ENCODE measurements around the gene TCF7L2.

Gene TCF7L2

GRCh38 chr10:112996462-112996861, 46.4 kb downstream of the TCF7L2 start:
- no peak for DNase-seq (ENCODE audit: low read depth in 2 of 2)

DNA sequence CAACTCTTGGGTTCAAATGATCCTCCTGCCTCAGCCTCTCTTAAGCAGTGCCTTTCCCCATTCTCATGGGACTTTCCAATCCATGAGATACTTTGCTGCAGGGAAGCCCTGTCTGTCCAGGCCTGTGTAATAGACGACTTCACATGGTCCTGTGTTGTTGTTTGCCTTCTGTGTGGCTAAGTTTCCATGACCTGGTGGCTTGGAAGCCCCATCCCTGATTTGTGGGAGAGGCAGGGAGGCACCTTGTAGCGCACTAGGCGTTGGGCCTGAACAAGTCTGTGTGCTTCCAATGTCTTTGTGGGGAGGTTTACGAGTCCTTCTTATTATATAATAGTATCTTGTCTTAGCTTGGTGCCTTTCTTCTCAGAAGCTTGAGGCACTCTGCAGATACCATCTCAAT, 49.1 kb downstream of the TCF7L2 start:
- no peak for DNase-seq (ENCODE audit: low read depth in 2 of 2)

DNA sequence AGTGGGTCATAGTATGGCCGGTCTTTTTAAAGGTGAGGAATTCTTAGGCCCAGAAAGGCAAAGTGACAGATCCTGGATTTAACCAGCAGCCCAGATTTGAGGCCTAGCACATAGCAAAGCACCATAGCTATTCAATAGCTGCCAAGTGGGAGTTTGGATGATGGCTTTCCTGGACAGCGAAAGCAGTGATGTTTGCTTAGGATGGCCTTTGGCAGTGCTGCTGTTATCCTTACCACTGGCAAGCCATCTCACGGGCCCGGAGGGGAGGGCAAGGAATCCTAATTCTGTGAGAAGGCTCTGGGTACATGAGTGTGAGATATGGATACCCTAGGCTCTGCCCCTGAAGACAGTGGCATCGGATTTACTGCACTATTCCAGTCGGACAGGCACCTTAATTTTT, 50.4 kb downstream of the TCF7L2 start:
- no peak for DNase-seq (ENCODE audit: low read depth in 2 of 2)

- no peak for DNase-seq (ENCODE audit: low read depth in 2 of 2)
These were observed 51.0 kb downstream of the TCF7L2 start for GRCh38 chr10:113000876-113001598.

GRCh38 chr10:113001599-113002448, 51.8 kb downstream of the TCF7L2 start:
- DNase-seq (ENCODE audit: low read depth in 2 of 2): no peak

DNA sequence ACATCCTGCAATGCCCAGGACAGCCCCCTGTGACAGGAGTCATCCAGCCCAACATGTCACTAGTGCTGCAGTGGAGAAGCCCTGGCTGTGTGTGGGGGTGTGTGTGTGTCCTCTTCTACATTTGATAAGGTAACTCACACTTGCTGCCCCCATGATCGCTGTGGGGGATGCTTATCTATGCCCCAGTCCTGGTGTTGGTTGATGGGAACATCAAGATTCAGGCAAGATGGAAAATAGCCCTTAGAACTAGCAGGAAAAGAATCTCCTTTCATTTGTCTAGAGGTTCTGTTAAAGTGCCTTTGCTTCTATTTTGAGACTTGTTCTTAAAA, 52.4 kb downstream of the TCF7L2 start:
- DNase-seq (ENCODE audit: low read depth in 2 of 2): no peak

DNA sequence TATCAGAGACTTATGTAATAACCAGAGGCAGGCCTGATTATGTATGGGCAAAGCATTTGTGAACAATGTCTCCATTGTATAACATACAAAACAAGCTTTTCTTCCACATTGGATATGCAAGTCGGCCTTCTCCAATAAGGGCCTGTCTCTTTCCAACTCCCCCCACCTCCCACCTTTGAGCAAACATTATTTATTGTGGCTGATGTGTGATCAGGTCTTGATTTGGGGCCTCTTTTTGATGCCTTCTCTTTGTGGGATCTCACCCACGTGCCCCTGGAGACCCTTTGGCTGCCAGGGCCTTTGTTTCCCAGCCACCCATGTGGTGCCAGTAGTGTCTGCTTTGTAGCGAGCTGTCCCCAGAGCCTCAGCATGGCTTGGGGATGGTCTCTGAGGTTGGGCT, 53.0 kb downstream of the TCF7L2 start:
- no peak for DNase-seq (ENCODE audit: low read depth in 2 of 2)

DNA sequence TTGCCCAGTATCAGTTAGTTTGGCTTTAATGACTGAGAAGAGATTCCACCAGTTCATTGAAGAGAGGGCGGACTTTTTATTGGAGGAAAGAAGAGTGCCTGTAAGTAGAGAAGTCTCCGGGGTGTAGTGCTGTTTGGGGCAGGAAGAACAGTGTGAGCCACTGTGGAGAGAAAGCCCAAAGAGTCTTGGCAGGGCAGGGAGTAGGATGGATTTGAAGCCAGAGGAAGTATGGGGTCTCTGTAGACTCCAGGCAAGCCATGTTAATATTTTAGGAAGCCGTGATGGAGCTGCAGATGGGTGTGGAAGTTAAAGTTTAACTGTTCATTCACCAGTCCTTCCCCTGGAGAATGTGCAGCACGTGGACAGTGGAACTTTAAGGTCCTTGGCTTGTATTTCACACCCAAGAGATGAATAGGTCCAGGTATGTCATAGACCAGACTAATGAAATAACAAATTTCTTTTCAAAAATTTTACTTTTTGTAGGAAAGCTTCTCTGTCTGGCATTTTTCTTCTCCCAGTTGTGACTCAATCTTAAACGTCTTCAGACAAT, 54.1 kb downstream of the TCF7L2 start:
- DNase-seq (ENCODE audit: low read depth in 2 of 2): no peak

- no peak for DNase-seq (ENCODE audit: low read depth in 2 of 2)
These were observed 55.3 kb downstream of the TCF7L2 start for GRCh38 chr10:113005380-113005779.

DNA sequence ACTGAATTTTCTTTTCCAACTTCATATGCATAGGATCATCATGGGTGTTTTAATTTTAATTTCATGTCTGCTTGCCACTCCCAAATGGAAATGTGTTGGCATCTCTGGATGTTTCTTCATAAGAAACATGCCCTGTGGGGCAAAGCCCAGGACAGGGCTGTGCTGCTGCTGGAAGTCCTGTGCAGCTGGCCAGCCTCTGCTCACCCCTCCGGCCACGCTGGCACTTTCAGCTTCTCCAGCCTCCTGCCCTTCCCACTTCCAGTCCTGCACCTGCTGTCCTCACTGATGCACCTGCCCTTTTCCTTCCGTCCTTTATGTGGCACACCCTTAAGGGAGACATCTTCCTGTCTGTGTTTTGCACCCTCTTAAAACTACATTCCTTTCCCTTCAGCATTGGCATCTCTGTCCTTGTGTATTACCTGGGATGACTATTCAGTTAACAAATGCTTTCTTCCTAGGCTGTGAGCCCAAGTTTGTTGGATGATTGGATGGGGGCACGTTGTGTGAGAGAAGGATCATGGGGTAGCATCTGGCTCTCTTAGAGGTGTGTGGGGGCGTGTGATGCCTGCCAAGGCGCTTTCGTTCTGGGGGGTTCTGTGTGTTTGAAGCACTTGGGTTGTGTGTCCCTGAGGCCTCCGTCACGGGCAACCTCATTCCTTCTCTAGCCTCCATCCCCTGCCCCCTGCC, 56.8 kb downstream of the TCF7L2 start:
- no peak for DNase-seq (ENCODE audit: low read depth in 2 of 2)

DNA sequence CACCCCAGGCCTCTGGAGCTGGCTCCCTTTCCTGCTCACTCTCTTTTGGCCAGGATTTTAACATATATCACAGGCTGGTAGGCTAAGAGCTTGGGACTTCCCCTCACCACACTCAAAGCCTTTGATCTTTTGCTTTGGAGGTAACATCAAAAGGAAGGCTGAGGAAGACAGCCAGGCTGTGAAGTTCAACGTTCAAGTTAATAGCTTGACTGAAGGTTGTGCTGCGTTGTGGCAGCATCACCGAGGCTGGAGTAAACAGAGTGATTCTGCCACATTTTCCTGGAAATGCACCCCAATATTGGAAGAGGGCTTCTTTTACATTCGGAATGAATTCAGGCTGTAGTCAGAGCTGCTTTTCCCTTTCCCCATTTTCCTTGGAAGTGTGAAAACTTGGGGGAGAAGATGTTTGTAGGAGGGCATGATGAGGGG, 57.3 kb downstream of the TCF7L2 start:
- peak in 1 of 2 donors; percentile 18 for DNase-seq (ENCODE audit: low read depth in 2 of 2)

- DNase-seq (ENCODE audit: low read depth in 2 of 2): no peak
These were observed 57.8 kb downstream of the TCF7L2 start for GRCh38 chr10:113007821-113008220.

DNA sequence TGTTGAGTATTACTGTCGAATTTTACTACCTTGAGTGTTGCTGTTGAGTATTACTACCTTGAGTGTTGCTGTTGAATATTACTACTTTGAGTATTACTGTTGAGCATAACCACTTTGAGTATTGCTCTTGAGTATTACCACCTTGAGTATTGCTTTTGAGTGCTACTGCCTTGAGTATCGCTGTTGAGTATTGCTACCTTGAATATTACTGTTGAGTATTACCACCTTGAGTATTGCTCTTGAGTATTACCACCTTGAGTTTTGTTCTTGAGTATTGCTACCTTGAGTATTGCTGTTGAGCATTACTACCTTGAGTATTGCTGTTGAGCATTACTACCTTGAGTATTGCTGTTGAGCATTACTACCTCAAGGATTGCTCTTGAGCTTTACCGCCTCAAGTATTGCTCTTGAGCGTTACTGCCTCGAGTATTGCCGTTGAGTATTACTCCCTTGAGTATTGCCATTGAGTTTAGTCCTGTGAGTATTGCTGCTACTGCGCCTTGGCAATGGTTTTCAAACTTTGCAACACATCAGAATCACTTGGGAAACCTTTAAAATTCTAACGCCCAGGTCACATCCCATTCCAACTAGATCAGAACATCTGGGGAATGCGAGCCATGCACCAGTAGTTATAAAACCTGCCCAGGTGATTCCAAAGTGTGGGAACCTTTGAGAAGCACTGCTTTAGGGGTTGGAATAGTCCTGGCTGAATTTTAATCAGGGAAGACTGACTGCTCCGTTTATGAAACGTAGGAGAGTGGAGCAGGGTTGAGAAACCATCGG, 61.7 kb downstream of the TCF7L2 start:
- DNase-seq (ENCODE audit: low read depth in 2 of 2): no peak

DNA sequence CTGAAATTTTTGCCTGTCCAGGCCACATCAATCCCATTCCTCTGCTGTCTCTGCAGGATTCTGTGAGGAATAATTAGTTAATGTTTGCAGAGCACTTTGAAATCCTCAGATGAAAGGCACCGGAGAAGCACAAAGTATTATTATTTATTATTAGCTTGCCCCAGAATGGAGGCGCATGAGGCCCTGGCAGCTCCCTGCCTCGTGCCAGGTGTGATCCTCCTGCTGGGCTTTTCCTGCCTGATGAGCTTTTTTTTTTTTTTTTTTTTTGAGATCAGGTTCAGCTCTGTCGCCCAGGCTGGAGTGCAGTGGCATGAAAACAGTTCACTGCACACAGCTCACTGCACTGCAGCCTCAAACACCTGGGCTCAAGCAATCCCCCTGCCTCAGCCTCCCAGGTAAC, 65.2 kb downstream of the TCF7L2 start:
- no peak for DNase-seq (ENCODE audit: low read depth in 2 of 2)

DNA sequence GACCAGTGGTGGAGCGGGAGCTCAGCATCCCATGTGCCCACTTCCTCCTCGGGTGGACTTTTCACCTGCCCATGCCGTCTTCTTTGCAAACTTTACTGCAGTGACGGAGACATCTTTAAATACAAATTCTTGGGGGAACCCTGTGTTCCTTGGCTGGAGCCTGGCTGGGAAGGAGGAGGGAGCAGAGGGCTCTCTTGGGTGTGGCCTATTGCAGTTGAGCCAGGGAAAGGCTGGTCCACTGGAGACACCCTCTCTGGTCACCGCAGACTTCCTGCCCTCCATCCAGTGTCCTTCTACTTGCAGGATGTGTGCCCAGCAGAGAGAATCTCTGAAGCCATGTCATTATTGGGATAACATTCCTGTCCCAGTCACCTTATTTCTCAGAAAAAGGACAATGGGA, 67.3 kb downstream of the TCF7L2 start:
- DNase-seq (ENCODE audit: low read depth in 2 of 2): no peak

DNA sequence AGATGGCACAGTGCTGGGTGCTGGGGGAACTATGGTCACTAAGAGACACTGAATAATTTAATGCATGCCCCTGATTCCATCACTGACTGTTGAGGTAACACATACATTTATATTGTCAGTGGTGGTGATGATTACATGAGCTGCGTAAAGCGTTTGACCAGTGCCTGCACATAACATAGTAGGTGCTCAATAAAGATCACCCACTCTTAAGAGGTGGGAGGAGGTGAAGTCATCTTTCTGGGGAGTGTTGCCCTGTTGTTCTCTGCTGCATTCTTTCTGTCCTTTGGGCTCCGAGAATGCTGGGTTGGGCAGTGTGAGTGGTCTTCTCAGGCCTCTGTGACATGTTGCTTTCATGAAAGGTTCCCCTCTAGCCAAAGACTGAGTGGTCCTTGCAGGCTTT, 68.0 kb downstream of the TCF7L2 start:
- no peak for DNase-seq (ENCODE audit: low read depth in 2 of 2)

DNA sequence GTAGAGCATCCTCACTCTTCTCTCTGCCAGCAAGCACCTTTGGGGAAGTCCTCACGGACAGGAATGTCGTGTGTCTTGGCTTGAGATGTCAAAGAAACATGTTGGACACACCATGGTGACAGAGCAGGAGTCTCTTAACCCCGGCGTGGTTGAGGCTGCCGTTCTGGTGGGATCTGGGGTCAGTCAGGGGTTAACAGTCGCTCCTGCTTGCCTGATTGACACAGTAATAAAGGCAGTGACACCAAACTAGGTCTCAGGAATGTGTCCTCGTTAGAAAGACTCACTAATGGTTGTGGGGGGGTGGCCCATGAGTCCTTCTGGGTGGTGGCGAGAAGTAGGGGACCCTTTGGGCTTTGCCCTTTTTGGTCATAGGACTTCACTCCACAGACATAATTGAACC, 69.0 kb downstream of the TCF7L2 start:
- DNase-seq (ENCODE audit: low read depth in 2 of 2): no peak

GRCh38 chr10:113019692-113020474, 69.8 kb downstream of the TCF7L2 start:
- no peak for DNase-seq (ENCODE audit: low read depth in 2 of 2)

DNA sequence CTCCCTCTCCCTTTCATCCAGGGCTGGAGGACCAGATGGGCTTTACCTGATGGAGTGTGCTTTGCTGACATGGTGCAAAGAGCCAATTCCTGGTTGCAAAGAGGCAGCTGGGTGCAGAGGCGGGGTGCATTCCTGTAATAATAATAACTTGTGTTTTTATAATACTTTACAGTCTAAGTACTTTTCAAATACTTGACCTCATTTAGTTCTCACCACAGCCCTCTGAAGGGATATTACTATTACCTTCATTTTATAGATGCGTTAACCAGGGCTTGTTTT, 70.4 kb downstream of the TCF7L2 start:
- no peak for DNase-seq (ENCODE audit: low read depth in 2 of 2)

DNA sequence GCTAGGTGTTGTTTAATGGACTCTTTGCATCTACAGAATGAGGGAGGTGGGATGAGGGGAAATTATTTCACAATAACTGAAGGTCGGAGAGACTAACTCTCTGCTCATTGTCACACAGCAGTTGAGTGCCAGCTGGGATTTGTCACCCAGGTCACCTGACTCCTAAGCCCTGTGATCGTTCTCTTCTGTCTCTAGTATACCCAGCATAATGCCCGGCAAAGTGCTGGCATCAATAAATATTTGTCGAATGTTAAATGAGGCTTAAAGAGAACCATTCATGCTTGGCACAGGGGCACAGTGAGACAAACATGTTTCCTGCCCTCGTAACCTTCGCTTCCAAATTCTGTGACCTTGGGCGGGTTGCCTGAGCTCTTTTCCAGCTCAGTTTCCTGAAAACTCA, 70.8 kb downstream of the TCF7L2 start:
- no peak for DNase-seq (ENCODE audit: low read depth in 2 of 2)

Measured in stimulated activated CD4-positive, alpha-beta T cell treated with anti-CD3 and anti-CD28 coated beads, Interleukin-15, amount 100 ng/mL, for 48 hours (primary cell).